Esophagus muscularis mucosa (tissue), 4 donors: ENCODE results near the gene POFUT1.

Experiments
- CTCF ChIP-seq, 3 experiments: fragments of 200-600 bp in 2 of 3; fragments of 450-650 bp in 1 of 3; sonication (generic) in 2 of 3; IDR thresholded peaks; one replicate each; pipeline ENCODE4 v1.5.1; 2017 to 2019; ENCODE audit warnings: antibody characterized with exemption in 3 of 3, mild to moderate bottlenecking in 2 of 3, moderate library complexity in 1 of 3
- EP300 ChIP-seq: sonication (generic); formaldehyde crosslinking; IDR thresholded peaks from one replicate; pipeline ENCODE4 v1.6.1; 2017; ENCODE audit warnings: antibody characterized with exemption
- POLR2A ChIP-seq: fragments of 450-650 bp; IDR thresholded peaks from one replicate; pipeline ENCODE4 v1.6.1; 2017; ENCODE audit warnings: antibody characterized with exemption, moderate library complexity, mild to moderate bottlenecking, low read depth
- POLR2AphosphoS5 ChIP-seq, 2 donors: sonication (generic); formaldehyde crosslinking; IDR thresholded peaks; one replicate each; pipeline ENCODE4 v1.6.1; 2017; ENCODE audit warnings: antibody characterized with exemption in 2 of 2

DNA sequence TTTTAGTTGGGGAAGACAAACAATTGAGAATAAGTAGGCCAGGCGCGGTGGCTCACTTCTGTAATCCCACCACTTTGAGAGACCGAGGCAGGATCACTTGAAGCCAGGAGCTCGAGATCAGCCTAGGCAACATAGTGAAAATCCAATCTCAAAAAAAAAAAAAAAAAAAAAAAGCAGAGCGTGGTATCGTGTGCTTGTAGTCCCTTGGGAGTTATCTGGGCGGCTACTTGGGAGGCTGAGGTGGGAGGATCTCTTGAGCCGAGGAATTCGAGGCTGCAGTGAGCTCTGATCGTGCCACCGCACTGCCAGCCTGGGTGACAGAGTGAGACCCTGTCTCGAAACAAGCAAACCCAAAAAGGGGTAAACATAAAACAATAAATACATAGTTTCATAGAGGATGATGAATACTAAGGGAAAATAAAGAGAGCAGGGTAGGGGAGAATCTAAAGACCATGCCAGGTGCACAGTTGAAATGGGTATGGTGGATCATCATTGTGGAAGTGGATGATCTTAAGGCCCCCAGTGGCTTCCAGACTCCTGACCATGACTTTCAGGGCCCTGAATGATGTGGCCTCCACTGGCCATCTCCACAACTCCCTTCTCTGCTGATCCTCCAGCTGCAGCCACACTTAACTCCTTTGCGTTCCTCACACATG lies 947 bp downstream of the POFUT1 start:
- TF ChIP-seq CTCF (IDR thresholded peaks at IDR 0.05): no peak
- TF ChIP-seq POLR2AphosphoS5 (IDR thresholded peaks at IDR 0.05): no peak
- TF ChIP-seq POLR2A: no peak
- TF ChIP-seq EP300: no peak
